K562 (cell line): Measurements from ENCODE around the gene SPECC1L. TPM values are rescaled to one million over a fixed set of nuclear protein-coding genes. Genes with fewer than 3 reads are reported as not detected.
A peak's percentile ranks its signal among the peaks of the same experiment; 100 is the strongest.

Experiments
- ATAC-seq: fragments of 200-7000 bp; cut with Tn5 transposase; 3 replicates; pipeline ENCODE4 v1.9.1; 2020; ENCODE audit warnings: moderate library complexity
- BruUV-seq: library from RNA; stranded (reverse); fragments of 400-500 nt; replicated peaks from 2 replicates; lab custom pipeline; 2021; lab: Mats Ljungman, UMichigan
- CTCF ChIA-PET: fragments of 300-600 bp; formaldehyde crosslinking; extraction: SDS; loops from one replicate; lab custom pipeline; 2021; ENCODE audit warnings: low intra/inter-chr PET ratio; lab: Yijun Ruan, JAX
- POLR2A ChIA-PET: fragments of 300-600, 350-650 bp; sonication (Branson Sonifier 250); formaldehyde crosslinking; extraction: SDS; loops from one replicate; lab custom pipeline; 2021; ENCODE audit warnings: antibody characterized with exemption, inconsistent platforms; lab: Yijun Ruan, JAX
- DNase-seq, 4 experiments: peaks; one replicate each; pipeline versions ENCODE4 v3.0.0 to v3.0.0-alpha.2; 2011 to 2018; ENCODE audit warnings: low spot score in 3 of 4, mixed read lengths in 3 of 4; ENCODE audit errors: extremely low read depth in 1 of 4
- FAIRE-seq: peaks from 2 replicates; lab custom pipeline; 2011; peaks lifted over from hg19 to GRCh38; lab: Jason Lieb, UNC
- H2AFZ ChIP-seq: 2 replicates; pipeline ENCODE4 v1.6.0; 2011; ENCODE audit warnings: low read depth, low read length, control low read depth, inconsistent platforms
- H3K27ac ChIP-seq: fragments of 200-600 bp; 3 replicates; pipeline ENCODE4 v1.8.0; 2011; ENCODE audit warnings: low read depth, mild to moderate bottlenecking, control low read depth, inconsistent platforms, low read length, moderate library complexity, mixed read lengths; ENCODE audit errors: extremely low read depth
- H3K27me3 ChIP-seq, 2 experiments: fragments of 300-600 bp in 1 of 2; 2 replicates in 1 of 2; 3 replicates in 1 of 2; pipeline versions ENCODE4 v1.6.0 to v1.8.0; 2011; ENCODE audit warnings: inconsistent platforms in 2 of 2, low read length in 2 of 2, mild to moderate bottlenecking in 1 of 2, mixed read lengths in 1 of 2, moderate library complexity in 1 of 2; ENCODE audit not compliant: control insufficient read depth in 2 of 2, insufficient read depth in 2 of 2
- H3K36me3 ChIP-seq: fragments of 300-600 bp; 3 replicates; pipeline ENCODE4 v1.8.0; 2011; ENCODE audit warnings: mild to moderate bottlenecking, low read length, inconsistent platforms; ENCODE audit not compliant: control insufficient read depth, insufficient read depth
- H3K4me1 ChIP-seq, 2 experiments: fragments of 200-600 bp in 1 of 2; replicated peaks in 1 of 2; 2 replicates in 1 of 2; 3 replicates in 1 of 2; pipeline versions ENCODE4 v1.5.1 to v1.8.0; 2011; ENCODE audit warnings: inconsistent platforms in 2 of 2, low read length in 2 of 2, mild to moderate bottlenecking in 1 of 2, mixed read lengths in 1 of 2, moderate library complexity in 1 of 2; ENCODE audit not compliant: control insufficient read depth in 2 of 2, insufficient read depth in 2 of 2
- H3K4me2 ChIP-seq: 2 replicates; pipeline ENCODE4 v1.6.1; 2011; ENCODE audit warnings: low read length, control low read depth, inconsistent platforms, mixed read lengths; ENCODE audit not compliant: insufficient read depth
- H3K4me3 ChIP-seq: fragments of 200-600 bp; sonication (generic), shearing (Covaris generic); 2 replicates; pipeline ENCODE4 v1.5.1; 2016; ENCODE audit warnings: control low read depth, inconsistent platforms
- H3K79me2 ChIP-seq: fragments of 200-600 bp; 3 replicates; pipeline ENCODE4 v1.8.0; 2011; ENCODE audit warnings: low read length, inconsistent platforms; ENCODE audit not compliant: control insufficient read depth, insufficient read depth
- H3K9ac ChIP-seq, 2 experiments: 2 replicates each; pipeline versions ENCODE4 v1.6.0 to v1.6.1; 2011; ENCODE audit warnings: low read depth in 2 of 2, low read length in 2 of 2, control low read depth in 1 of 2, inconsistent platforms in 1 of 2, mild to moderate bottlenecking in 1 of 2, mixed read lengths in 1 of 2; ENCODE audit not compliant: insufficient read depth in 1 of 2
- H3K9me1 ChIP-seq: one replicate; pipeline ENCODE4 v1.6.0; 2011; ENCODE audit warnings: inconsistent platforms, mild to moderate bottlenecking, low read length, moderate library complexity; ENCODE audit not compliant: control insufficient read depth, insufficient read depth
- H3K9me3 ChIP-seq: replicated peaks from 2 replicates; pipeline ENCODE4 v1.5.1; 2011; ENCODE audit warnings: low read depth, low read length, inconsistent platforms; ENCODE audit not compliant: control insufficient read depth, insufficient read depth
- H4K20me1 ChIP-seq: replicated peaks from 2 replicates; pipeline ENCODE4 v1.6.1; 2011; ENCODE audit warnings: low read length, inconsistent platforms, mixed read lengths; ENCODE audit not compliant: control insufficient read depth, insufficient read depth
- HDAC8 ChIP-seq: fragments of 450-650 bp; IDR thresholded peaks from 2 replicates; pipeline ENCODE4 v1.6.1; 2016; ENCODE audit warnings: mild to moderate bottlenecking, missing genetic modification characterization, moderate library complexity, missing compliant biosample characterization
- HEY1 ChIP-seq: fragments of 250-450 bp; sonication (Bioruptor Pico); IDR thresholded peaks from 2 replicates; pipeline ENCODE4 v1.5.0; 2020; ENCODE audit warnings: mild to moderate bottlenecking, moderate library complexity, borderline replicate concordance
- NCOR1 ChIP-seq: fragments of 450-650 bp; IDR thresholded peaks from 2 replicates; pipeline ENCODE4 v1.6.1; 2016; ENCODE audit warnings: mild to moderate bottlenecking, moderate library complexity
- NR2F6 ChIP-seq: fragments of 450-650 bp; formaldehyde crosslinking; IDR thresholded peaks from 2 replicates; pipeline ENCODE4 v1.4.0; 2020; ENCODE audit warnings: mild to moderate bottlenecking
- ZNF239 ChIP-seq: fragments of 250-450 bp; sonication (Bioruptor Pico); IDR thresholded peaks from 2 replicates; pipeline ENCODE4 v1.4.0; 2020; ENCODE audit warnings: mild to moderate bottlenecking
- WGBS: fragments of 100-300 bp; shearing (Covaris generic); methylation state at CpG from one replicate; pipeline ENCODE4 v1.1.6; 2016; ENCODE audit warnings: low coverage, mixed read lengths; ENCODE audit not compliant: insufficient coverage; ENCODE audit errors: missing lambda C conversion rate; 5-methylcytosine and 5-hydroxymethylcytosine counted together
- in situ Hi-C: fragments of 300-500 bp; cut with MboI; formaldehyde crosslinking; loops from 4 replicates; pipeline ENCODE4 v1.15.0; 2018; ENCODE audit warnings: inconsistent platforms, mixed read lengths
- intact Hi-C: fragments of 100-400 bp; cut with micrococcal nuclease; formaldehyde crosslinking; loops from 2 replicates; pipeline ENCODE4 v1.14.2; 2022
- polyA plus RNA-seq, 8 experiments: library from polyadenylated mRNA; depleted of rRNA in 4 of 8; stranded (reverse) in 5 of 8; unstranded in 3 of 8; fragments of >200 nt; fragmentation: Nextera tagmentation in 2 of 8; fragmentation: Illumina TruSeq in 1 of 8; extraction: Ambion mirVana in 2 of 8; extraction: Trizol in 1 of 8; gene quantifications; 2 replicates each; pipeline versions ENCODE4 v1.2.1 to v1.2.3, GENCODE V29; 2011 to 2014; ENCODE audit warnings: inconsistent platforms in 1 of 8, missing spikeins in 1 of 8
- total RNA-seq, 7 experiments: library from RNA; depleted of rRNA in 6 of 7; stranded (reverse); fragments of >200 nt in 6 of 7; fragmentation: Illumina TruSeq in 2 of 7; extraction: Trizol in 2 of 7; gene quantifications; 2 replicates each; pipeline versions ENCODE4 v1.2.1 to v1.2.3, GENCODE V29; 2011 to 2021; ENCODE audit warnings: low replicate concordance in 1 of 7
- TF ChIP-seq, protein P1 (sequence below): sonication (generic); formaldehyde crosslinking; IDR thresholded peaks from 2 replicates; pipeline ENCODE4 v1.8.1; 2022; ENCODE audit warnings: missing genetic modification reagents
- TF ChIP-seq, protein P2 (sequence below): IDR thresholded peaks from 3 replicates; pipeline ENCODE4 v1.6.1; 2011; ENCODE audit warnings: borderline replicate concordance, mild to moderate bottlenecking; ENCODE audit not compliant: insufficient read length, insufficient read depth

The SPECC1L gene
- total and polyA plus RNA-seq, 9 of the 15 experiments (the other 6 are each of a cell fraction or from before 2014, with no cell fraction given) = 1.4 to 27.9 (median 14.5) TPM

DNA sequence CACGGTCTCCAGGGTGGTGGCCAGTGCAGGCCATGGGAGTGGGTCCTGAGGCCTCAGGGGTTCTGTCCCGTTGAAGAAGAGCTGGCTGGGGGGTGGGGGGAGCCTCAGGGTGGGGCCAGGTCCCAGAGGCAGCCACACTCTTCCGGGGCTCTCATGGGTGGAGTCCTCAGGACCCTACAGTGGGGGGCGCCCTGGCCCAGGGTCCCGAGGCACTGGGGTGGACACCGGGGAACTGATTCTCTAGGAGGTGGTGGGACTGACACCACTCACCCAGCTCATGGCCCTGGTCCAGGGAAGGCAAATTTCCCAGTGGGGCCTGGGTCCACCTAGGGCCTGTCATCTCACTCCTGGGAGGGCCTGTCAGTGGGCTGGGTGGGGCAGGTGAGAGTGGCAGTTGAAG is 38.5 kb upstream of the SPECC1L start:
- H2AFZ ChIP-seq = no peak overlapping the region
- H3K9me3 ChIP-seq = no peaks in the 10 kb centered on the region
- FAIRE-seq (no peak), ATAC-seq (no peak), DNase-seq (peak in 1 of 4 experiments; percentile 8)
- peaks cover 0 to 5% of the 10 kb centered on the region in 2 experiments; a peak in 2 of 5 replicates for H3K4me1 ChIP-seq
- H3K79me2 ChIP-seq = no peaks in the 10 kb centered on the region
- no peaks in the 10 kb centered on the region for H4K20me1 ChIP-seq
- CTCF ChIA-PET = no interaction called here
- intact Hi-C loops = no loop called here
- H3K36me3 ChIP-seq = no peaks in the 10 kb centered on the region
- H3K4me2 ChIP-seq = no peak overlapping the region
- no peaks in the 10 kb centered on the region for H3K9me1 ChIP-seq
- no peak overlapping the region for H3K4me3 ChIP-seq
- TF ChIP-seq HDAC8 (tag) (no peak), HEY1 (no peak), ZNF239 (CRISPR knock-in tag) (no peak), NR2F6 (CRISPR knock-in tag) (no peak), NCOR1 (no peak)
- TF ChIP-seq, protein P1, sequence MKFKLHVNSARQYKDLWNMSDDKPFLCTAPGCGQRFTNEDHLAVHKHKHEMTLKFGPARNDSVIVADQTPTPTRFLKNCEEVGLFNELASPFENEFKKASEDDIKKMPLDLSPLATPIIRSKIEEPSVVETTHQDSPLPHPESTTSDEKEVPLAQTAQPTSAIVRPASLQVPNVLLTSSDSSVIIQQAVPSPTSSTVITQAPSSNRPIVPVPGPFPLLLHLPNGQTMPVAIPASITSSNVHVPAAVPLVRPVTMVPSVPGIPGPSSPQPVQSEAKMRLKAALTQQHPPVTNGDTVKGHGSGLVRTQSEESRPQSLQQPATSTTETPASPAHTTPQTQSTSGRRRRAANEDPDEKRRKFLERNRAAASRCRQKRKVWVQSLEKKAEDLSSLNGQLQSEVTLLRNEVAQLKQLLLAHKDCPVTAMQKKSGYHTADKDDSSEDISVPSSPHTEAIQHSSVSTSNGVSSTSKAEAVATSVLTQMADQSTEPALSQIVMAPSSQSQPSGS = no peak
- TF ChIP-seq, protein P2, sequence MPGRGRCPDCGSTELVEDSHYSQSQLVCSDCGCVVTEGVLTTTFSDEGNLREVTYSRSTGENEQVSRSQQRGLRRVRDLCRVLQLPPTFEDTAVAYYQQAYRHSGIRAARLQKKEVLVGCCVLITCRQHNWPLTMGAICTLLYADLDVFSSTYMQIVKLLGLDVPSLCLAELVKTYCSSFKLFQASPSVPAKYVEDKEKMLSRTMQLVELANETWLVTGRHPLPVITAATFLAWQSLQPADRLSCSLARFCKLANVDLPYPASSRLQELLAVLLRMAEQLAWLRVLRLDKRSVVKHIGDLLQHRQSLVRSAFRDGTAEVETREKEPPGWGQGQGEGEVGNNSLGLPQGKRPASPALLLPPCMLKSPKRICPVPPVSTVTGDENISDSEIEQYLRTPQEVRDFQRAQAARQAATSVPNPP = no peak
- no peak overlapping the region for H3K9ac ChIP-seq
- POLR2A ChIA-PET = no interaction called here
- no peaks in the 10 kb centered on the region for H3K27me3 ChIP-seq
- no TSS peak for BruUV-seq
- H3K27ac ChIP-seq = no peak overlapping the region
- 12% methylated on average over 3 of the region's 6 CpGs for WGBS
- in situ Hi-C loops = no loop called here
